GM12878 (cell line): Measurements from ENCODE around the gene ZMAT3. TPM values are rescaled to one million over a fixed set of nuclear protein-coding genes. Genes with fewer than 3 reads are reported as not detected.

ENCODE experiments used
- ATAC-seq: fragments of 200-7000 bp; cut with Tn5 transposase; 3 replicates; pipeline ENCODE4 v1.9.1; 2020; ENCODE audit warnings: mild to moderate bottlenecking, moderate library complexity
- BruUV-seq: library from RNA; stranded (reverse); fragments of 400-500 nt; replicated peaks from 2 replicates; lab custom pipeline; 2021; lab: Mats Ljungman, UMichigan
- CTCF ChIA-PET: fragments of 300-600 bp; sonication (Branson Sonifier 250); formaldehyde crosslinking; extraction: SDS; loops from one replicate; lab custom pipeline; 2021; ENCODE audit warnings: inconsistent platforms; lab: Yijun Ruan, JAX
- POLR2A ChIA-PET: fragments of 350-600 bp; formaldehyde crosslinking; extraction: SDS; loops from one replicate; lab custom pipeline; 2021; ENCODE audit warnings: inconsistent platforms; lab: Charles Lee
- RAD21 ChIA-PET: fragments of 300-600 bp; sonication (Branson Sonifier 250); formaldehyde crosslinking; loops from one replicate; lab custom pipeline; 2023; ENCODE audit warnings: antibody characterized with exemption; ENCODE audit not compliant: unreplicated experiment; lab: Charles Lee
- SMC1A ChIA-PET: fragments of 300-600 bp; sonication (Branson Sonifier 250); formaldehyde crosslinking; loops from one replicate; lab custom pipeline; 2023; ENCODE audit not compliant: unreplicated experiment, uncharacterized antibody; lab: Charles Lee
- DNase-seq: peaks from one replicate; pipeline ENCODE4 v3.0.0-alpha.2; 2011; ENCODE audit warnings: low read depth, low spot score
- FAIRE-seq: peaks from 3 replicates; lab custom pipeline; 2011; peaks lifted over from hg19 to GRCh38; lab: Jason Lieb, UNC
- H2AFZ ChIP-seq: 2 replicates; pipeline ENCODE4 v1.6.0; 2011; ENCODE audit warnings: low read depth, low read length, control low read depth; ENCODE audit not compliant: control insufficient read depth
- H3K27ac ChIP-seq: 2 replicates; pipeline ENCODE4 v1.5.1; 2011; ENCODE audit warnings: control low read depth; ENCODE audit not compliant: control insufficient read depth, insufficient read depth
- H3K27me3 ChIP-seq, 2 experiments: replicated peaks in 1 of 2; 2 replicates each; pipeline versions ENCODE4 v1.6.0 to v1.6.1; 2011; ENCODE audit warnings: low read length in 1 of 2; ENCODE audit not compliant: control insufficient read depth in 2 of 2, insufficient read depth in 2 of 2
- H3K36me3 ChIP-seq, 2 experiments: 2 replicates each; pipeline ENCODE4 v1.5.1; 2011; ENCODE audit warnings: low read length in 1 of 2; ENCODE audit not compliant: control insufficient read depth in 2 of 2, insufficient read depth in 2 of 2
- H3K4me1 ChIP-seq: 2 replicates; pipeline ENCODE4 v1.6.1; 2011; ENCODE audit warnings: mild to moderate bottlenecking, low read length, moderate library complexity, mixed read lengths; ENCODE audit not compliant: control insufficient read depth, insufficient read depth
- H3K4me2 ChIP-seq: 2 replicates; pipeline ENCODE4 v1.6.0; 2011; ENCODE audit warnings: control low read depth; ENCODE audit not compliant: control insufficient read depth, insufficient read depth
- H3K4me3 ChIP-seq: fragments of 200-600 bp; sonication (generic); 2 replicates; pipeline ENCODE4 v1.5.1; 2016
- H3K79me2 ChIP-seq: 2 replicates; pipeline ENCODE4 v1.6.0; 2011; ENCODE audit warnings: low read length; ENCODE audit not compliant: control insufficient read depth, insufficient read depth
- H3K9ac ChIP-seq: 2 replicates; pipeline ENCODE4 v1.8.0; 2011; ENCODE audit warnings: low read length, control low read depth, mixed read lengths; ENCODE audit not compliant: control insufficient read depth, insufficient read depth
- H3K9me3 ChIP-seq: replicated peaks from 3 replicates; pipeline ENCODE4 v1.5.1; 2011; ENCODE audit warnings: mild to moderate bottlenecking, low read length; ENCODE audit not compliant: control insufficient read depth, insufficient read depth
- H4K20me1 ChIP-seq: 2 replicates; pipeline ENCODE4 v1.6.0; 2011; ENCODE audit not compliant: control insufficient read depth, insufficient read depth
- ASH2L ChIP-seq: fragments of 300-600, 200-600 bp; sonication (generic); IDR thresholded peaks from 2 replicates; pipeline ENCODE4 v1.6.1; 2017; ENCODE audit warnings: low read depth, mild to moderate bottlenecking, borderline replicate concordance
- ATF2 ChIP-seq: IDR thresholded peaks from 2 replicates; pipeline ENCODE4 v1.6.1; 2012; ENCODE audit warnings: low read length, inconsistent platforms
- CBX5 ChIP-seq: sonication (generic); IDR thresholded peaks from 2 replicates; pipeline ENCODE4 v1.6.1; 2016; ENCODE audit warnings: low read depth, moderate library complexity, mild to moderate bottlenecking, inconsistent platforms
- CEBPB ChIP-seq, 2 experiments: fragments of 150-350 bp in 1 of 2; IDR thresholded peaks; 2 replicates each; pipeline ENCODE4 v1.6.1; 2012 to 2014; ENCODE audit warnings: low read depth in 2 of 2, low read length in 2 of 2, borderline replicate concordance in 1 of 2, inconsistent platforms in 1 of 2
- CREB1 ChIP-seq: IDR thresholded peaks from 2 replicates; pipeline ENCODE4 v1.6.1; 2012; ENCODE audit warnings: low read depth, mild to moderate bottlenecking, inconsistent platforms
- IKZF2 ChIP-seq, 2 experiments: fragments of 450-650 bp; IDR thresholded peaks; 2 replicates each; pipeline ENCODE4 v1.6.1; 2017; ENCODE audit warnings: mild to moderate bottlenecking in 2 of 2, moderate library complexity in 2 of 2
- IRF3 ChIP-seq: fragments of 450-650 bp; IDR thresholded peaks from 2 replicates; pipeline ENCODE4 v1.6.1; 2014; ENCODE audit warnings: mild to moderate bottlenecking
- MLLT1 ChIP-seq: fragments of 450-650 bp; IDR thresholded peaks from 2 replicates; pipeline ENCODE4 v1.6.1; 2016; ENCODE audit warnings: mild to moderate bottlenecking
- NBN ChIP-seq: fragments of 450-650 bp; IDR thresholded peaks from 2 replicates; pipeline ENCODE4 v1.6.1; 2016
- NFIC ChIP-seq: IDR thresholded peaks from 2 replicates; pipeline ENCODE4 v1.6.1; 2012; ENCODE audit warnings: low read depth, mild to moderate bottlenecking, inconsistent platforms, low read length, moderate library complexity
- PAX5 ChIP-seq: IDR thresholded peaks from 2 replicates; pipeline ENCODE4 v1.6.1; 2011; ENCODE audit warnings: low read depth, low read length, borderline replicate concordance
- PKNOX1 ChIP-seq: fragments of 450-650 bp; IDR thresholded peaks from 2 replicates; pipeline ENCODE4 v1.6.1; 2016; ENCODE audit warnings: mild to moderate bottlenecking
- RAD51 ChIP-seq: fragments of 450-650 bp; IDR thresholded peaks from 2 replicates; pipeline ENCODE4 v1.6.1; 2016; ENCODE audit warnings: moderate library complexity, mild to moderate bottlenecking, inconsistent platforms
- RELB ChIP-seq: fragments of 450-650 bp; IDR thresholded peaks from 2 replicates; pipeline ENCODE4 v1.6.1; 2017; ENCODE audit warnings: low read depth, mild to moderate bottlenecking, moderate library complexity
- RUNX3 ChIP-seq: IDR thresholded peaks from 2 replicates; pipeline ENCODE4 v1.6.1; 2012; ENCODE audit warnings: low read length, inconsistent platforms
- WGBS: methylation state at CpG from one replicate; pipeline ENCODE4 v1.1.6; 2016; ENCODE audit warnings: low lambda C conversion rate; ENCODE audit not compliant: insufficient replicate concordance, insufficient coverage; ENCODE audit errors: missing lambda C conversion rate; 5-methylcytosine and 5-hydroxymethylcytosine counted together
- in situ Hi-C: fragments of 300-500 bp; cut with MboI; formaldehyde crosslinking; loops from 9 replicates; pipeline ENCODE4 v1.14.3; 2018; ENCODE audit warnings: mixed read lengths
- intact Hi-C: fragments of 100-400 bp; cut with micrococcal nuclease; formaldehyde crosslinking; loops from one replicate; pipeline ENCODE4 v1.14.2; 2022; ENCODE audit not compliant: unreplicated experiment
- polyA plus RNA-seq, 11 experiments: library from polyadenylated mRNA; depleted of rRNA in 4 of 11; unstranded in 6 of 11; stranded (reverse) in 5 of 11; fragments of >200 nt; fragmentation: Nextera tagmentation in 4 of 11; fragmentation: Illumina TruSeq in 1 of 11; extraction: Ambion mirVana in 4 of 11; extraction: Trizol in 1 of 11; gene quantifications; 1 replicate in 1 of 11; 2 replicates in 10 of 11; pipeline versions ENCODE4 v1.2.1 to v1.2.3, GENCODE V29; 2011 to 2016; ENCODE audit warnings: inconsistent platforms in 2 of 11, missing spikeins in 2 of 11, low read depth in 1 of 11
- total RNA-seq, 4 experiments: library from RNA; depleted of rRNA in 3 of 4; stranded (reverse); fragments of >200 nt in 3 of 4; fragmentation: Illumina TruSeq in 1 of 4; extraction: Trizol in 1 of 4; gene quantifications; 2 replicates each; pipeline versions ENCODE4 v1.2.1 to v1.2.3, GENCODE V29; 2013 to 2021

The ZMAT3 gene
- total and polyA plus RNA-seq, 10 of the 15 experiments (the other 5 are each of a cell fraction or from before 2014, with no cell fraction given): 6.2 to 55.9 (median 25.8) TPM

GRCh38 chr3:179016979-179017670 lies 54.5 kb downstream of the ZMAT3 start:
- peak; percentile 78 for ATAC-seq
- no peaks in the 10 kb centered on the region for H4K20me1 ChIP-seq
- BruUV-seq: no TSS peak
- H3K4me2 ChIP-seq: peak overlapping the region; percentile 79
- 5% methylated on average over 9 of the region's 9 CpGs for WGBS
- H3K27me3 ChIP-seq: no peaks in the 10 kb centered on the region
- intact Hi-C loops (loop anchor here (1.0 to 5.0 kb wide), 4 partner anchors 51 to 575 kb away; partner anchors contain the start of gene ACTL6A), in situ Hi-C loops (loop anchor here (5.0 to 10.0 kb wide), 2 partner anchors 300 to 548 kb away; partner anchors contain the start of gene ACTL6A)
- peaks cover 3% of the 10 kb centered on the region; the same call in 2 of the 3 replicates for H3K9me3 ChIP-seq
- ChIA-PET POLR2A (interaction anchor here (1.0 to 2.8 kb wide), 2 partner anchors 29 to 53 kb away, joined by 3 to 14 read pairs; no protein-coding TSS in a partner anchor), CTCF (interaction anchor here (1.7 to 3.5 kb wide), 9 partner anchors 30 to 304 kb away, joined by 5 to 120 read pairs (median 26); partner anchors contain the start of gene ZMAT3), SMC1A (interaction anchor here (0.6 to 3.5 kb wide), 12 partner anchors 12 to 334 kb away, joined by 3 to 81 read pairs (median 12); no protein-coding TSS in a partner anchor), RAD21 (interaction anchor here (0.7 to 3.5 kb wide), 7 partner anchors 30 to 307 kb away, joined by 3 to 76 read pairs (median 5); no protein-coding TSS in a partner anchor)
- DNase-seq: peak; percentile 62
- H3K36me3 ChIP-seq: peaks cover 0 to 8% of the 10 kb centered on the region in 2 experiments; a peak in 3 of 4 replicates
- peaks cover 51% of the 10 kb centered on the region for H3K4me1 ChIP-seq
- H3K79me2 ChIP-seq: peaks cover 1% of the 10 kb centered on the region
- peak overlapping the region; percentile 41; the same call in 1 of the 2 replicates for H3K4me3 ChIP-seq
- FAIRE-seq: peak; percentile 31
- 0 out of 2 replicates have a peak overlapping the region, but pooled peaks have one; percentile 2 for H3K9ac ChIP-seq
- H3K27ac ChIP-seq: peak overlapping the region; percentile 68
- peak overlapping the region; percentile 58 for H2AFZ ChIP-seq
- TF ChIP-seq PAX5 (peak; percentile 69; the same call in 1 of the 2 replicates), NFIC (peak; percentile 53), RUNX3 (0 out of 2 replicates have a peak, but pooled peaks have one; percentile 14), IKZF2 (IDR thresholded peaks at IDR 0.05) (peak; percentile 41; a peak in 2 of 4 replicates), CBX5 (no peak), MLLT1 (0 out of 2 replicates have a peak, but pooled peaks have one; percentile 19), ASH2L (0 out of 2 replicates have a peak, but pooled peaks have one; percentile 69), NBN (0 out of 2 replicates have a peak, but pooled peaks have one; percentile 14), IRF3 (no peak), RELB (no peak), PKNOX1 (peak; percentile 89), ATF2 (peak; percentile 42; the same call in 1 of the 2 replicates), CREB1 (no peak), RAD51 (peak; percentile 62; the same call in 1 of the 2 replicates), CEBPB (IDR thresholded peaks at IDR 0.05; ENCODE audit: borderline replicate concordance in 1 of 2, low read depth in 2 of 2, low read length in 2 of 2) (no peak)
